Fibroblast of skin of scalp (primary cell): ENCODE results near the gene EPOP. TPM values are rescaled to one million over a fixed set of nuclear protein-coding genes. Genes with fewer than 3 reads are reported as not detected.

Source experiments
- DNase-seq: peaks from one replicate; pipeline ENCODE4 v3.0.0-alpha.2; 2013
- polyA plus RNA-seq, 2 experiments: library from polyadenylated mRNA; unstranded; fragments of 120-200 nt; gene quantifications; one replicate each; pipeline ENCODE4 v1.2.1, GENCODE V29; 2013; ENCODE audit not compliant: insufficient read length in 2 of 2

Gene EPOP
- 5.0 TPM for polyA plus RNA-seq (2013, experiment 1 of 2; ENCODE audit: insufficient read length)
- polyA plus RNA-seq (2013, experiment 2 of 2; ENCODE audit: insufficient read length), result 5.2 TPM

DNA sequence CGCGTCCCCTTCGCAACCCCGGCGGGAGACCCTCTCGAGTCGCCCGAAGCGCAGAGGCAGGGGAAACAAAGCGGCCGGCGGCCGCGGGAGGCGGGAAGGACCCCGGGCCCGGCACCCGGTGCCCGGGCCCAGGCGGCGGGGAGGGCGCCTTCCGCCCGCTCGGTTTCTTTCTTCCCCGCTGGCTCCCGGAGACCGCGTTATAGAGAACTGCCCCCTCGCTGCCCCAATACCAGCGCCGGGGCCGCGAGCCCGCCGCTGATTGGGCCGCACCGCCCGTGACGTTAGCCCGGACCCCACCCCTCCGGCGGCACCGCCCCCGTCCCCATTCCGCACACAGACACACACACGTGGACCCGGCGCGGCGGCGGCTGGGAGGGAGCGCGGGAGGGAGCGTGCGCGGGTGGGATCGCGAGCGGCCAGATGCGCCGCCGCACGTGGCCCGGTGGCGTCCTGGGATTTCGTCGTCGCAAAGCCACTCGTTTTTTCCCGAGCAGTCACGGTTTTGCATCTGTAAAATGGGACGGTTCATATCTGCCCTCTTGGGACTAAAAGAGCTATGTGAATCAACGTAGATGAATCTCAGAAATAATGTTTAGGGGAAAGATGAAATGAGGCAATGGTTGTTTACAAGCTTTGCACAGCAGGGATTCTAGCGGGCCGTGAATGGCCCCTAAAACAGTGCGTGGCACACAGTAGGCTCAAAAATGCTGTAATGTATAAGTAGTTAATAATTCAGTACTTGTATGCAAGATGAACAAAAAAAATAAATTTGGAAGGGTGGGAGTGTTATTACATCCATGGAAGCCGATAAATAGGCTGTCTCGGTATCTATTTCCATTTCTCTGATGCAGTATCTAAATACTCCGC is at the start of gene EPOP:
TSS of gene EPOP (minus strand) at position 209 of the 867 bp plus-strand sequence. CDS start 462 bp downstream, outside the sequence.
- DNase-seq, result peak; percentile 90

DNA sequence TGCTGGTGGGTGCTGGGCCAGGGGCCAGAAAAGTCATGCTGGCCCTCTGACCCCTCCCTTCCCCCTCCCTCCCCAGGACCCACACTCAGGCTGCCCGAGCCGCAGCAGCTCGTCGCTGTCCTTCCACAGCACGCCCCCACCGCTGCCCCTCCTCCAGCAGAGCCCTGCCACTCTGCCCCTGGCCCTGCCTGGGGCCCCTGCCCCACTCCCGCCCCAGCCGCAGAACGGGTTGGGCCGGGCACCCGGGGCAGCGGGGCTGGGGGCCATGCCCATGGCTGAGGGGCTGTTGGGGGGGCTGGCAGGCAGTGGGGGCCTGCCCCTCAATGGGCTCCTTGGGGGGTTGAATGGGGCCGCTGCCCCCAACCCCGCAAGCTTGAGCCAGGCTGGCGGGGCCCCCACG is 47.0 kb upstream of the EPOP start:
- no peak for DNase-seq

DNA sequence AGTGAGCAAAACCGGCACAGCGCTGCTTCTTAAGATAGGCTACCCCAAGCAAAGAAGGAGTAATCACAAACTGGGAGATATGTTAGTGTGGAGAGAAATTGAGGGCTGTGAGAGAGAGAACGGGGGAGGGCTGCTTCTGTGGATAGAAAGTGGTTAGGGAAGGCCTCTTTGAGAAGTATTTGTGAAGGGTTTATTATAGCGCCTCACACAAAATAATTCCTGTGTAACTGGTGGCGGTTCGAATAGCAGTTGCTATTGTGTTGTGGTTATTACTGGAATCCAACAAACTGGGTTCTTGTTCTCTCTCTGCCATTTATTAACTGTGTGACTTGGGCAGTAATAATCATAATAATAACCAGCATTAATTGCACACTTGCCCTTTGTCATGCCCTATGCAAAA is 46.2 kb upstream of the EPOP start:
- DNase-seq, result no peak

DNA sequence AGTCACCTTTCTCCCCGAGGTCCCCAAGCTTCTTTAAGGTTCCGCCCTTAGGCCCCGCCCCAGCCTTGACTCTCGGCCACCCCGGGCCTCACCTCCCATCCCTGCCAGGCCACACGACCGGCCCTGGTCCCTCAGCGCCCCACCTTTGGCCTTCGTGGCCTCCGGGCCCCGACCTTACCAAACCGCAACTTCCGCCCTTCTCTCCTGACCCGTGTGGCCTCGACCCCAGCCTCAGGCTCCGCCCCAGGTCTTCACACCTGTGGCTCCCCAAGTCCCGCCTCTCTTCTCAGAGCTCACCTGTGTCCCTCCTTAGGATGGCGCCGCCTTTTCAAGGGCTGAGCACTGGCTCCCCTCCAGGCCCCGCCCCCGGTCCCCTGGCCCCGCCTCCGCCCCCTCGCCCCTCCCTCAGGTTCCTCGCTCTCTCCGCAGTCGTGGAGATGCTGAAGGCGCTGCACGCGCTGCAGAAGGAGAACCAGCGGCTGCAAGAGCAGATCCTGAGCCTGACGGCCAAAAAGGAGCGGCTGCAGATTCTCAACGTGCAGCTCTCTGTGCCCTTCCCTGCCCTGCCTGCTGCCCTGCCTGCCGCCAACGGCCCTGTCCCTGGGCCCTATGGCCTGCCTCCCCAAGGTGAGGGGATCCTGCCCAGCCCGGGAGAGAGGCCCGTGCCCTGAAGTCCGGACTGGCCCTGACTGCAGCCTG is 45.3 kb upstream of the EPOP start:
- DNase-seq, result no peak

DNA sequence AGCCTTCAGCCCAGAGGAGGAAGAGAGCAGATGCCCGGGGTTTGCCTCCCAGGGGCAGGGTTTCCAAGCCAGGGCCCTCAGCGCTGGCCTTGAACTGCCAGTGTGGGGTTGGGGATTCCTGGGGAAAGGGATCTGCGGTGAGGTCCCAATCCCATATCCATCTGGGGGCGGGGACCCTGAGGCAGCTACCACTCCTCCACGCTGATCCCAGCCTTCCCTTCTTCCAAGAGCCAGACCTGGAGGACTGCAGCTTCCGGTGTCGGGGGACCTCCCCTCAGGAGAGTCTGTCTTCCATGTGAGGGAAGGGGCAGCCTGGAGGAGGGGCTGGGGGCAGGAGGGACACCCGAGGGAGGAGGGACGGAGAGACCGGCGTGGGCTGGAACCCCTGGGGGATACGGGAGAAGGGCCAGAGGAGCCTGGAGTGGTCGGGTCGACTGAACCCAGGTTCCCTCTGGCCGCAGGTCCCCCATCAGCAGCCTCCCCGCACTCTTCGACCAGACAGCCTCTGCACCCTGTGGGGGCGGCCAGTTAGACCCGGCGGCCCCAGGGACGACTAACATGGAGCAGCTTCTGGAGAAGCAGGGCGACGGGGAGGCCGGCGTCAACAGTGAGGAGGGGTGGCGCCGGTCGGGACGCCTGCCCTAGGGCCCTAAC is 44.7 kb upstream of the EPOP start:
- no peak for DNase-seq

DNA sequence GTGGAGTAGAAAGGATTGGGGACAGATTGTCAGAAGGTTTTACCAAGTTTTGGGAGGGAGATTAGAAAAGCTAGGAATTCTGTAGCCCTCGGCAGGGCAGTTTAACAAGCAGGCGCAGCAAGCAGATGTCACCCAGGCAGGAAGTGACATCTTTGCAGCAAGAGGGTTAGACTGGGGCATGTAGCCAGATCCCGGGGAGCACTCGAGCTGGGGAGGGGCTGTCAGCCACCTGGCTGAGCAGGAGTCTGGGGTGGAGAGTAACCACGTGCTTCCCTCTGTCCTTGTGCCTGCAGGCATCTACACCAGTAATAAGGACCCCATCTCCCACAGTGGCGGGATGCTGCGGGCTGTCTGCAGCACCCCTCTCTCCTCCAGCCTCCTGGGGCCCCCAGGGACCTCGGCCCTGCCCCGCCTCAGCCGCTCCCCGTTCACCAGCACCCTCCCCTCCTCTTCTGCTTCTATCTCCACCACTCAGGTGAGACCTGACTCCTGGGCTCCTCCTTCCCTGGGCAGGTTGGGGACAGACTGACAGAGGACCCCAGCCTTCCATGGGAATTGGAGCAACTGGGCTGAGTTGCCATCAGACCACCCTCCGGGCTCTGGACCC is 42.5 kb upstream of the EPOP start:
- no peak for DNase-seq

DNA sequence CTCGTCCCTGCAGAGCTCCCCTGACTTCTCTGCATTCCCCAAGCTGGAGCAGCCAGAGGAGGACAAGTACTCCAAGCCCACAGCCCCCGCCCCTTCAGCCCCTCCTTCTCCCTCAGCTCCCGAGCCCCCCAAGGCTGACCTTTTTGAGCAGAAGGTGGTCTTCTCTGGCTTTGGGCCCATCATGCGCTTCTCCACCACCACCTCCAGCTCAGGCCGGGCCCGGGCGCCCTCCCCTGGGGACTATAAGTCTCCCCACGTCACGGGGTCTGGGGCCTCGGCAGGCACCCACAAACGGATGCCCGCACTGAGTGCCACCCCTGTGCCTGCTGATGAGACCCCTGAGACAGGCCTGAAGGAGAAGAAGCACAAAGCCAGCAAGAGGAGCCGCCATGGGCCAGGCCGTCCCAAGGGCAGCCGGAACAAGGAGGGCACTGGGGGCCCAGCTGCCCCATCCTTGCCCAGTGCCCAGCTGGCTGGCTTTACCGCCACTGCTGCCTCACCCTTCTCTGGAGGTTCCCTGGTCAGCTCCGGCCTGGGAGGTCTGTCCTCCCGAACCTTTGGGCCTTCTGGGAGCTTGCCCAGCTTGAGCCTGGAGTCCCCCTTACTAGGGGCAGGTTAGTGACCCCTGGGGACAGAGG is 41.7 kb upstream of the EPOP start:
- no peak for DNase-seq

DNA sequence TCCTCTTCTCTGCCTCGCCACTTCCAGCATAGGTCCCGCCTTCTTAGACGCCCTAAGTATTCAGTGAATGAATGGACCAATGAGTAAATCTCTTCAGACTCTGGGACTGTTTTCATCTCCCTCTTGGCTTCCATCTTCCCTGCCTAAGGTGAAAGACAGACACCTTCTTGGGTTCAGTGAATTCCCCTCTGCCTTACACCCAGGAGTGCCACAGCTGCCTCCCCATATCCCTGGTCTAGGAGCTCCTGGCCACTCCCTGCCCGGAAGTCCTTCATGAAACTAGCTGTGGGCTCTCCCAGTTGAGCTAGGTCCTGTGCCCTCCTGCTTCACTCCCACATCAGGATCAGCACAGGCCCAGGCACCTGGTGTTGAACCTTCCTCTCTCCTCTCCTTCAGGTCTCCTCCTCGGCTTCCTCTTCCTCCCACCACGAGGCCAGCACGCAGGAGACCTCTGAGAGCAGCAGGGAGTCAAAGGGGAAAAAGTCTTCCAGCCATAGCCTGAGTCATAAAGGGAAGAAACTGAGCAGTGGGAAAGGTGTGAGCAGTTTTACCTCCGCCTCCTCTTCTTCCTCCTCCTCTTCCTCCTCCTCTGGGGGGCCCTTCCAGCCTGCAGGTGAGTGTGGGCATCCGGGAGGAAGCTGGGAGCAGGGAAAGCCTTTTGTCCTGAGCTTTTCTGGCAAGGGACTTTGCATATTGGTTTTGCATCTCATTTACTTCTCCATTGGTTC is 40.6 kb upstream of the EPOP start:
- DNase-seq, result no peak

DNA sequence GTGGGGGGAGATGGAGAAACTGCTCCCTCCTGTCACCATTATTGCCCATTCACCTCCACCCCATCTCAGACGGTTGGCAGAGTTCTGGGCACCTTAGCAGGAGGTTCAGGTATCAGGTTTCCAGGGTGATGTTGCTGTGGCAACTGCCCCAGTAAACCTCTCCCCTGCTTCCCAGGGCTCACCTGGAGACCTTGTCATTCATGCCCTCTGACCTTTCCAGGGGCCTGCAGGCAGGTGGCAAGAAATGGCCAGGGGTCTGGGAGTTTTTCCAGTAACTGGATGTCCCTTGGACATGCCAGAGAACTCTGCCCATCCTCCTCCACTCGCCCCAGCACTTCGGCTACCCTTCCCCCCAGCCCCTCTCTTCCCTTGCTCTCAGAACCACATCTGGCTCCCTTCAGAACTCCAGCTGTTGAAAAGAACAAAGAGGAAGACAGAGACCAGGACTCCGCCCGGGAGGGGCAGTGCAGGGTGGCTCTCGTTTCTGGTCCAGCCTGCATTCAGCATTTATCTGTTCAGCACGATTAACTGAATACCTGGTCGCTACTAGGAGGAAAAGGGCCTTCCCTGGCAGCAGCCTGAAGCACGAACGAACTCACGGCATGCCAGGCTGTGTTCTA is 38.8 kb upstream of the EPOP start:
- no peak for DNase-seq

DNA sequence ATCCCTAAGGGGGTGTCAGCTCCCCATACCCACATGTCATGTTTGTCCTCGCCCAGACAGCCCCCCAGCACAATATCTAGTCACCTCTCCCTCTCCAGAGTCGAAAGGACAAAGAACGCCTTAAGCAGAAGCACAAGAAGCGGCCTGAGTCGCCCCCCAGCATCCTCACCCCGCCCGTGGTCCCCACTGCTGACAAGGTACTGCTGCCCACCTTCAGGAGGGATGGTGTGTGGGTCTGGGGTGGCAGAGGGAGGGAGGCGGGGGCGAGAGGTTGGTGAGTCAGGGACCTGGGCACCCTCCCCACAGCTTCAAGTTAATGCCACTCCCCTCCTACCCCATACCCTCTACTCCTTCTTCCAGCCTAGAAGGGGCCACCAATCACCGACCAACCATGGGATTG is 37.8 kb upstream of the EPOP start:
- DNase-seq, result no peak

DNA sequence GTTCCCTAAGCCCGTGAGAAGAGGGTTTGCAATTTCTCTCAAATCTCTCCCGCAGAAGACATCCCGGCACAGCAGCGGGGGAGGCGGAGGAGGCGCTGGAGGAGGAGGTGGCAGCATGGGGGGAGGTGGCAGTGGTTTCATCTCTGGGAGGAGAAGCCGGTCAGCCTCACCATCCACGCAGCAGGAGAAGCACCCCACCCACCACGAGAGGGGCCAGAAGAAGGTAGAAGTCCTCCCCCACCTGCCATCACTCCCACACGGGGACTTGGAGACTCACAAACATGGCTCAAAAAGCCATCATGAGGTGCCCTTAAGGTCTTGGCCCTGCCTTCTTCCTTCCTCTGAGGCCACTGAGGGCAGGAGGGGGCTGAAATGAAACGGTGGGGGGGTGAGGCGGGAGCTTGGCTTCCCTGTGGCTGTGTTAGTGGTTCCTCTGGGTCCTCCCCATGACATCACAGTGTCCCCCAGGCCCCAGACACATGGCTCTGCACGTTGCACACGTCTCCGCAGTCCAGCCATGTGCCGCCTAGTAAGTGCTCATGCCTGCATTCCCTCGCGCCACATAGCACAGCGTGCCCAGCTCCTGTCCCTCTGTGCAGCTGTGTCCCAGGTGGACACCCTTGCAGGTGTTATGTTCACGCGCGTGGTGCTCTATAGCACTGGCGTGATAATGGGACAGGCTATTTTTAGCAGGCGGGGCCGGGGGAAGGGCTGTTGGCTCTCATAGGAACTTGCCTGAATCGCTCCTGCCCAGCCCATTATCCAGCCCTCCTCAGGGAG is 37.2 kb upstream of the EPOP start:
- peak; percentile 61 for DNase-seq

DNA sequence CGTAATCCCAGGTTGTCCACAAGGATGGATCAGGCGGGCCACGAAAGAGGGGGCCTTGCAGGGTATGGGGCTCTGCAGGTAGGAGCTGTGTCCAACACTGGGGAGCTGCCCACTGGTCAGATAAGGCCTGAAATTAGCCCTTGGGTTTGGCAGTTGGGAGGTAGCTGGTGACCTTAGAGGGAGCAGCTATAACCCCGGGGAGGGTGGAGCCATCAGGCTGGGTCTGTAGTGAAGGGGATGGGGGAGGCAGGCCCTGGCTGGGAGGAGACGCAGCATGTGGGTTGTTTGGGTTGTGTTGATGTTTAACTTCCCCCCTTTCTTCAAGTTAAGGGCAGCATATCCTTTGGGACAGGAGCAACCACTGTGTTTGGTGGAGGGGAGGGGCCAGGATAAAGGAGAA is 36.2 kb upstream of the EPOP start:
- no peak for DNase-seq

DNA sequence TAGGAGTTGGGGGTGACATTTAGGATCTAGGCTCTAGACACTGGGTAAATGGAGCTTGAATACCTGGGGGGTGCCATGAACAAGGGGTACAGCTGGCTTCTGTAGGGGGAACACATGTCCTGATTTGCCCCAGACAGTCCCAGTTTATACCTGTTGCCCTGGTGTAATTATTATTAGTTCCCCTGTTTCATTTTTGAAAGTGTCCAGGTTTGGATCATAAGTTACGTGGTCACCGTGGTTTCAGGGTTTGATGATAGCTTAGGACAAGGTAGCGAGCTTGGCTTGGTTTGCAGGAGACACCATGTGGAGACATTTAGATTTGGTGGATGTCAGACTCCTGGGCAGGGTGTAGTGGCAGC is 35.8 kb upstream of the EPOP start:
- no peak for DNase-seq

DNA sequence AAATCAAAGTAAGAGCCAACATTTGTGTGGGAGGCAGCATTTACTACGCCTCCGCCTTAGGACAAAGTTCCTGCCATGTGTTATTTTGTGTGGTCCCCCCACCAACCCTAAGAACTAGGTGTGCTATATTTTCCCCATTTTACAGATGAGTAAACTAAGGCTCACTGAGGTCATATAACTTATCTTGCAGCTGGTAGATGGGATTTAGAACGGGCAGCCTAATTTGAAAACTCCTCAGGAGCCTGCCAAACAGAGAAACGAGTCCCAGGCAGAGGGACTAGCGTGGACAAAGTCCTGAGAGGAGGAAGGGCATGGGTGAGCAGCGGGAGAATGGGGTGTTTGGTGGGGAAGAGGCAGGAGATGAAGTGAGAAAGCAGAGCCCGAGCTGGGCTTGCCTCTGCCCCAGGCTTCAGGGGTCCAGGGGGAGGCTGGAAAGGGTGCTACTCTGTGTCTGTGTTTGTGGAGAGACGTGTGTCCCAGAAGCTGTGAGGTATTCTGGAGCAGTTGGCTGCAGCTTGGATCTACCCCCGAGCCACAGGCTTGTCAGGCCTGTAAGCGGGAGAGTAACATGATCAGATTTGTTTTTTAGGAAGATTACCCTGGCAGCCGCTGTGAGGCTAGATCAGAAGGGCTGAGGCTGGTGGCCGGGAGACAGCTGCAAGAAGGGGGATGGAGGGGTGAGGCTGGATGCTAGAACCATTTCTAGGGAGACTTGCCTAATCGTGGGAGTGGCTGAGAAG is 35.3 kb upstream of the EPOP start:
- DNase-seq, result no peak

DNA sequence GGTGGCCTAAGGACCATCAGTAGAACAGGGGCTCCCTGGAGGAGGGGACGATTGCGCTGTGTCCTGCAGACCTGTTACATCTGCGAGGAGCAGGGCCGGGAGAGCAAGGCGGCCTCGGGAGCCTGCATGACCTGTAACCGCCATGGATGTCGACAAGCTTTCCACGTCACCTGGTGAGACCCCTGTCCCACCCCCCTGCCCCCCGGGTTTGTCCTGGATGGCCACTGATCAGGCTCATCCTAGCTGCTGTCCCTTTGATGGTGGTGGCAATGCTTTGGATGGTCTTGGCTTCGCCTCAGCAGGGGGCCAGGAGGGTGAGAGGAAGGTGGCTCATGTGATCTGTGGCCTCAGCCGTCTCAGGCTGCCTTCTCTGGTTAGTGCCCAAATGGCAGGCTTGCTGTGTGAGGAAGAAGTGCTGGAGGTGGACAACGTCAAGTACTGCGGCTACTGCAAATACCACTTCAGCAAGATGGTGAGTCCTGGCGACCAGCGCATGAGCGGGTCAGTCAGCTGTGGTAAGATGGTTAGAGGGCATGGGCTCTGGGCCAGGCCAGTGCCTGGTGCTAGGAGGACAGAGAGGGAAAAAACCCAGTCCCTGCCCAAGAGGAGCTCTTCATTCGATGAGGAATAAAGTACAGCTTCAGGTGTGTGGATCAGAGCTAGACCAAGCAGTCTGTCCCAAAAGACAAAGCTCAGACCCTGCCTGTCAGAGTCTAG is 34.5 kb upstream of the EPOP start:
- DNase-seq, result no peak

DNA sequence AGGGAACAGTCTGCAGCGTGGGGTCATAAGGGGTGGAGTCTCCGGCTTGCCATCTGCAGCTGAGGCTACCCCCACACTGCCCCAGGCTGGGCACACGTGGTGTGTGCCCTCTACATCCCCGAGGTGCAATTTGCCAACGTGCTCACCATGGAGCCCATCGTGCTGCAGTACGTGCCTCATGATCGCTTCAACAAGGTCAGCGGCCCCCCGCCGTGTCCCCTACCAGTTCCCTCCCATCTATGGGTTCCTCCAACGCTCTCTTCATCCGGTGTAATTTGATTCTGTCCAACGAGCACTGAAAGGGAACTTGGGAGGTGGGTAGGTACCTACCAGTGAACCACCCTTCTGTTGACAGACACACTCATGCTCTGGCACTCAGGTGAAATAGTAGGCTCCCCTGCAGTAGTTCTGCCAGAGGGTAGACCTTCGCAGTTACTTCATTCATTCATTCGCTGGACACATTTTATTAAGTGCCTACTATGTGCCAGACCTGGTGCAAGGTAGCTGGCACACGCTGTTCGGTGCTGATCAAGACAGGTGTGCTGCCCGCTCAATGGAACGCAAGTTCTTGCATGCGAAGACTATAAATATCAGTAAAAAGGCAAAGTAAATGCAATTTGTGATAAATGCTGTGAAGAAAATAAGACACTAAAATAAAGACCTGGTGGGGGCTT is 33.1 kb upstream of the EPOP start:
- no peak for DNase-seq

DNA sequence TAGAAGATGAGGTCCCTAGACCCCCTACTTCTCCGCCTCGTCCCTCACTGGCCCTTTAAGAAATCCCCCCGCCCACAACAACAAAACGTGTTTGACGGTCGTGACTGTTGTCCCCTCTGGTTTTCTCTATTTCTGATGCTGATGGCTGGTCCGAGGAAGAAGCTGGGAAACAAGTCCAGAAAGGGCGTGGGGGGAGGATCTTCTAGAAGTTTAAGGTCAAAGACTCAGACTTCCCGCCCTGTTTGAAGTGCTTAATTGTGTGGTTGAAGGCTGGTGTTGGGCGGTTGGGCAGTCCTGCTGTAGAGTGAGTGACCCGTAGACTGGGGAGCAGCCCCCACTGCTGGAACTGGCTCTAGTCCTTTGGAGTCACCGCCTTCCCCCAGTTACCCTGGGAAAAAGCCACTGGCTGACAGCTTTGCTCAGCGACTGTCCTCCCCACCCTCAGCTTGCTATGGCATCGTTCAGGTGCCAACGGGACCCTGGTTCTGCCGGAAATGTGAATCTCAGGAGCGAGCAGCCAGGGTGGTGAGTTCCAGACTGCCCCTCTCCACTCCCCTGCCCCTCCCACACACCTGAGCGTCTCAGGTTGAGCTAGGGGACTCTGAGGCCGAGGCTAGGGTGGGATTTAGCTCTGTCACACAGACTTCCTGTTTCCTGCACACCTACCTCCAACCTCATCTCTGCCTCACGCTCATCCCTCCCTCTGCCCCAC is 31.9 kb upstream of the EPOP start:
- DNase-seq, result no peak
